ENCODE measurements around the gene ITGB4. TPM values are rescaled to one million over a fixed set of nuclear protein-coding genes. Genes with fewer than 3 reads are reported as not detected.

ITGB4 gene
- total and polyA plus RNA-seq, 2 of the 13 experiments (the other 11 are each of a cell fraction or from before 2014, with no cell fraction given): 6.9 to 14.5 TPM

GRCh38 chr17:75720656-75721462, at the start of gene ITGB4 (continued):
- no peak for TF ChIP-seq TRAFD1 (CRISPR knock-in tag; IDR thresholded peaks at IDR 0.05; ENCODE audit: borderline replicate concordance)
- TF ChIP-seq ZMYM2 (CRISPR knock-in tag; IDR thresholded peaks at IDR 0.05): peak; percentile 59; the same call in 1 of the 2 replicates
- TF ChIP-seq RNF2 (conservative IDR thresholded peaks at IDR 0.05; ENCODE audit: low read depth): no peak
- no peak for TF ChIP-seq ZNF709 (CRISPR knock-in tag; IDR thresholded peaks at IDR 0.05)
- TF ChIP-seq AGO1 (IDR thresholded peaks at IDR 0.05; ENCODE audit: low read depth, low read length, poor library complexity, severe bottlenecking): no peak
- TF ChIP-seq ZFP41 (CRISPR knock-in tag; IDR thresholded peaks at IDR 0.05; ENCODE audit: borderline replicate concordance): no peak
- TF ChIP-seq ZNF34 (CRISPR knock-in tag; IDR thresholded peaks at IDR 0.05; ENCODE audit: borderline replicate concordance): no peak
- no peak for TF ChIP-seq SP1 (IDR thresholded peaks at IDR 0.05)
- TF ChIP-seq SP1 (CRISPR knock-in tag; IDR thresholded peaks at IDR 0.05): no peak
- TF ChIP-seq ZFY (CRISPR knock-in tag; IDR thresholded peaks at IDR 0.05): peak; percentile 55
- TF ChIP-seq PHF8 (CRISPR knock-in tag; IDR thresholded peaks at IDR 0.05): peak; percentile 50
- no peak for TF ChIP-seq ZNF580 (CRISPR knock-in tag; IDR thresholded peaks at IDR 0.05; ENCODE audit: borderline replicate concordance, low read depth)
- no peak for TF ChIP-seq ZNF740 (CRISPR knock-in tag; IDR thresholded peaks at IDR 0.05)
- TF ChIP-seq ZMAT3 (CRISPR knock-in tag; conservative IDR thresholded peaks at IDR 0.05): no peak
- no peak for TF ChIP-seq ZNF747 (CRISPR knock-in tag; IDR thresholded peaks at IDR 0.05; ENCODE audit: borderline replicate concordance)
- no peak for TF ChIP-seq ZNF12 (CRISPR knock-in tag; IDR thresholded peaks at IDR 0.05)
- no peak for TF ChIP-seq CERS6 (CRISPR knock-in tag; IDR thresholded peaks at IDR 0.05)
- no peak for TF ChIP-seq ZNF549 (CRISPR knock-in tag; IDR thresholded peaks at IDR 0.05)
- no peak for TF ChIP-seq CENPX (CRISPR knock-in tag; IDR thresholded peaks at IDR 0.05)
- 0 out of 2 replicates have a peak, but pooled peaks have one; percentile 48 for TF ChIP-seq KLF13 (CRISPR knock-in tag; IDR thresholded peaks at IDR 0.05)
- no peak for TF ChIP-seq MNT (IDR thresholded peaks at IDR 0.05)
- 0 out of 2 replicates have a peak, but pooled peaks have one; percentile 19 for TF ChIP-seq STAG1 (CRISPR knock-in tag; IDR thresholded peaks at IDR 0.05)
- no peak for TF ChIP-seq ZNF644 (CRISPR knock-in tag; IDR thresholded peaks at IDR 0.05; ENCODE audit: low read depth)
- no peak for TF ChIP-seq RXRB (CRISPR knock-in tag; IDR thresholded peaks at IDR 0.05; ENCODE audit: borderline replicate concordance)
- no peak for TF ChIP-seq TMF1 (CRISPR knock-in tag; IDR thresholded peaks at IDR 0.05; ENCODE audit: low read depth)
- TF ChIP-seq ARID2 (CRISPR knock-in tag; IDR thresholded peaks at IDR 0.05; ENCODE audit: borderline replicate concordance): no peak
- TF ChIP-seq ZNF44 (CRISPR knock-in tag; IDR thresholded peaks at IDR 0.05): no peak
- TF ChIP-seq U2AF1 (optimal IDR thresholded peaks at IDR 0.05; ENCODE audit: low read depth, low read length): no peak
